ENCODE measurements around the gene CCDC150. TPM values are rescaled to one million over a fixed set of nuclear protein-coding genes. Genes with fewer than 3 reads are reported as not detected.

The CCDC150 gene
- total RNA-seq, 2 experiments from 2014 or later = 29.7 to 40.8 TPM

DNA sequence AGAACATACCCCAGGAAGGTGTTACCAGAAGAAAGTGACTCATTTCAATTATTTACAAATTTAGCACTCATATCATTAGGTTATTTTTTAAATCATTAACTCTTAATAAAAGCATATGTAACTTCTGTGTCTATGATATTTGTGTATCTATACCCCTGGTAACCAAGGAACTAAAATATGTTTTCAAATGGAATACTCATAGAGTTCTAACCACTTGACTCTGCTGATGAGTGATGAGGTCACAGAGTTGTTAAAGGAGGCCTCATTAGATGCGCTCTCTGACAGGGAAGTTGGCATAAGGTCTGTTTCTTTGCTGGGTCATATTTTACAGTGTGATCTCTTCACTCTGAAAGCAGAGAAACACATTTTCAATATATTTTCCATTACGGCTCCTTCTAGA, 73.4 kb downstream of the CCDC150 start:
- no peak overlapping the region for H3K27ac ChIP-seq (ENCODE audit: low read depth, low read length, poor library complexity, severe bottlenecking)
- H4K20me1 ChIP-seq (ENCODE audit: insufficient read depth, low read length) = no peaks in the 10 kb centered on the region
- DNase-seq (ENCODE audit: low spot score) = no peak
- no peak overlapping the region for H2AFZ ChIP-seq (ENCODE audit: low read length)
- no peaks in the 10 kb centered on the region for H3K79me2 ChIP-seq (ENCODE audit: insufficient read depth, low read depth, low read length)
- H3K4me2 ChIP-seq (ENCODE audit: low read length) = no peak overlapping the region
- H3K4me3 ChIP-seq (ENCODE audit: low read depth, low read length, poor library complexity, severe bottlenecking) = no peak overlapping the region
- ChIA-PET POLR2A (no interaction called here), CTCF (ENCODE audit: unreplicated experiment) (no interaction called here)
- no peak for TF ChIP-seq EZH2phosphoT487 (IDR thresholded peaks at IDR 0.05; ENCODE audit: borderline replicate concordance, low read depth, low read length)
- TF ChIP-seq, protein P1, sequence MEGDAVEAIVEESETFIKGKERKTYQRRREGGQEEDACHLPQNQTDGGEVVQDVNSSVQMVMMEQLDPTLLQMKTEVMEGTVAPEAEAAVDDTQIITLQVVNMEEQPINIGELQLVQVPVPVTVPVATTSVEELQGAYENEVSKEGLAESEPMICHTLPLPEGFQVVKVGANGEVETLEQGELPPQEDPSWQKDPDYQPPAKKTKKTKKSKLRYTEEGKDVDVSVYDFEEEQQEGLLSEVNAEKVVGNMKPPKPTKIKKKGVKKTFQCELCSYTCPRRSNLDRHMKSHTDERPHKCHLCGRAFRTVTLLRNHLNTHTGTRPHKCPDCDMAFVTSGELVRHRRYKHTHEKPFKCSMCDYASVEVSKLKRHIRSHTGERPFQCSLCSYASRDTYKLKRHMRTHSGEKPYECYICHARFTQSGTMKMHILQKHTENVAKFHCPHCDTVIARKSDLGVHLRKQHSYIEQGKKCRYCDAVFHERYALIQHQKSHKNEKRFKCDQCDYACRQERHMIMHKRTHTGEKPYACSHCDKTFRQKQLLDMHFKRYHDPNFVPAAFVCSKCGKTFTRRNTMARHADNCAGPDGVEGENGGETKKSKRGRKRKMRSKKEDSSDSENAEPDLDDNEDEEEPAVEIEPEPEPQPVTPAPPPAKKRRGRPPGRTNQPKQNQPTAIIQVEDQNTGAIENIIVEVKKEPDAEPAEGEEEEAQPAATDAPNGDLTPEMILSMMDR (conservative IDR thresholded peaks at IDR 0.05; ENCODE audit: low read length) = no peak
- H3K9me3 ChIP-seq (ENCODE audit: low read length) = no peaks in the 10 kb centered on the region
- H3K4me1 ChIP-seq (ENCODE audit: insufficient read depth, low read length, poor library complexity, severe bottlenecking) = no peaks in the 10 kb centered on the region
- intact Hi-C loops (cut with micrococcal nuclease; ENCODE audit: unreplicated experiment) = no loop called here
- no peaks in the 10 kb centered on the region for H3K9me2 ChIP-seq (ENCODE audit: insufficient read depth, low read length)
- BruUV-seq (replicated peaks) = no TSS peak
- peaks cover 4% of the 10 kb centered on the region; the same call in 1 of the 2 replicates for H3K36me3 ChIP-seq (ENCODE audit: insufficient read depth, low read length)

DNA sequence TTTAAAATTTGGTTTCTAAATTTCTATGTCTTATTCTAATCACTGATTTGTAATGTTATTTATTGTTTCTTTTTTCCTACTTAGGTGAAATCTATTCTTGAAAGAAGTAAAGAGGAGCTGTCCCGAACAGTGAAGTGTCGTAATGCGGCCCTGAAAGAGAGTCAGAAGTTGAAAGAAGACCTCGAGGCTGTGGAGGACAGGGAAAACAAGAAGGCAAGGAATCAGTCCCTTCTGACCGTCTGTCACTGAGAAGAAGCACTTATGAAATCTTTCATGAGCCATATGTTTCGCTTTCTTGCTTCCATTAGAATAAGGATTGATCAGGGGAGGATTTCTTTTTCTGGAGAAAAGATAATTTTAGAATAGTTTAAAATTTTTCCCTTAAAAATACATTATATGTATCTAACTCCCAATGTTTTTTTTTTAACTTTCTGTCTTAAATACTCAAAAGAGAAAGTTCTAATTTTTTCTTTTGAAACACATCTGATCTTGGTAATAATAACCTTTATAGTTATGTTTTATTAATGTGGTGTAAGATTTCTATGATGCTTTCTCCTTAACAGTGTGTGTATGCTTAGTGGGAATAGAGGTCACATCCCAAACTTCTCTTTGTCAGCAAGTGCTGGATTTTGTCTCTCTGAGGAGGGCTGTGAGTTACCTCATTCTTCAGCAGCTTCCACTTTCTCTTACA, 79.0 kb downstream of the CCDC150 start:
- no peak overlapping the region for H3K4me3 ChIP-seq (ENCODE audit: low read depth, low read length, poor library complexity, severe bottlenecking)
- no peaks in the 10 kb centered on the region for H3K9me2 ChIP-seq (ENCODE audit: insufficient read depth, low read length)
- no peaks in the 10 kb centered on the region for H3K4me1 ChIP-seq (ENCODE audit: insufficient read depth, low read length, poor library complexity, severe bottlenecking)
- H3K36me3 ChIP-seq (ENCODE audit: insufficient read depth, low read length) = peaks cover 25% of the 10 kb centered on the region
- no peak overlapping the region for H3K4me2 ChIP-seq (ENCODE audit: low read length)
- no peaks in the 10 kb centered on the region for H3K79me2 ChIP-seq (ENCODE audit: insufficient read depth, low read depth, low read length)
- ChIA-PET CTCF (ENCODE audit: unreplicated experiment) (no interaction called here), POLR2A (interaction anchor here (1.1 to 2.8 kb wide), 2 partner anchors 11 to 47 kb away, joined by 11 read pairs; no protein-coding TSS in a partner anchor)
- BruUV-seq (replicated peaks) = no TSS peak
- no peak overlapping the region for H2AFZ ChIP-seq (ENCODE audit: low read length)
- TF ChIP-seq EZH2phosphoT487 (IDR thresholded peaks at IDR 0.05; ENCODE audit: borderline replicate concordance, low read depth, low read length) = no peak
- TF ChIP-seq, protein P1 (conservative IDR thresholded peaks at IDR 0.05; ENCODE audit: low read length) = no peak
- H3K9me3 ChIP-seq (ENCODE audit: low read length) = no peaks in the 10 kb centered on the region
- H4K20me1 ChIP-seq (ENCODE audit: insufficient read depth, low read length) = no peaks in the 10 kb centered on the region
- intact Hi-C loops (cut with micrococcal nuclease; ENCODE audit: unreplicated experiment) = no loop called here
- no peak for DNase-seq (ENCODE audit: low spot score)
- H3K27ac ChIP-seq (ENCODE audit: low read depth, low read length, poor library complexity, severe bottlenecking) = no peak overlapping the region

- Histone ChIP-seq H3K79me2 (ENCODE audit: insufficient read depth, low read depth, low read length) (no peaks in the 10 kb centered on the region), H3K4me2 (ENCODE audit: low read length) (no peak overlapping the region), H3K4me1 (ENCODE audit: insufficient read depth, low read length, poor library complexity, severe bottlenecking) (no peaks in the 10 kb centered on the region), H2AFZ (ENCODE audit: low read length) (no peak overlapping the region), H3K9me2 (ENCODE audit: insufficient read depth, low read length) (no peaks in the 10 kb centered on the region), H4K20me1 (ENCODE audit: insufficient read depth, low read length) (no peaks in the 10 kb centered on the region), H3K27ac (ENCODE audit: low read depth, low read length, poor library complexity, severe bottlenecking) (no peak overlapping the region), H3K36me3 (ENCODE audit: insufficient read depth, low read length) (peaks cover 25% of the 10 kb centered on the region), H3K4me3 (ENCODE audit: low read depth, low read length, poor library complexity, severe bottlenecking) (no peak overlapping the region), H3K9me3 (ENCODE audit: low read length) (no peaks in the 10 kb centered on the region)
- TF ChIP-seq, protein P1 (conservative IDR thresholded peaks at IDR 0.05; ENCODE audit: low read length) = no peak
- no peak for TF ChIP-seq EZH2phosphoT487 (IDR thresholded peaks at IDR 0.05; ENCODE audit: borderline replicate concordance, low read depth, low read length)
- intact Hi-C loops (cut with micrococcal nuclease; ENCODE audit: unreplicated experiment) = no loop called here
- POLR2A ChIA-PET = interaction anchor here (0.8 to 2.8 kb wide), 3 partner anchors 10 to 374 kb away, joined by 3 to 11 read pairs (median 11); no protein-coding TSS in a partner anchor
- DNase-seq (ENCODE audit: low spot score) = no peak
- CTCF ChIA-PET (ENCODE audit: unreplicated experiment) = no interaction called here
- no TSS peak for BruUV-seq (replicated peaks)
Observed at GRCh38 chr2:196719110-196719872, 79.8 kb downstream of the CCDC150 start.

All from OCI-LY7 (cell line).